Stimulated activated CD4-positive, alpha-beta T cell treated with anti-CD3 and anti-CD28 coated beads, Interleukin-1b, Interleukin-23, amount 100 ng/mL, for 24 hours (primary cell): ENCODE data around the gene POC1A.

Experiments
- DNase-seq, 4 experiments: peaks; one replicate each; pipeline ENCODE4 v3.0.0-alpha.2; 2020; ENCODE audit warnings: low read depth in 4 of 4, low spot score in 1 of 4

The POC1A gene

DNA sequence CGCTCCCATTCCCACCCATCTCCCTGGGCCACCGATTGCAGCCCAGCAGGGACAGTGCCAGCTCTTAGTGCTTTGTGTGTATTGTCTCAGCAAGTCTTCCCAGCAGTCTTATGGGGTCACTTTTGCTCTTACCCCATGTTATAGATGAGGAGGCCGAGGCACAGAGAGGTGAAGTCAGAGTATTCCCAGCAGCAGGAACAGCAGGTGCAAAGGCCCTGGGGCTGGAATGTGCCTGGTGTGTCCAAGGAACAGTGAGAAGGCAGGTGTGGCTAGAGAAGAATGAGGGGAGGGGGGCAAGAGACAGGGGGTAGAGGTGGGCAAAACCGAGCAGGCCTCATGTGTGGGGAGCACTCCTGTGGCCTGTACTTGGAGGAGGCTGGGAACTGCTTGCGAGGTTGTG lies 85.1 kb downstream of the POC1A start:
- no peak for DNase-seq

DNA sequence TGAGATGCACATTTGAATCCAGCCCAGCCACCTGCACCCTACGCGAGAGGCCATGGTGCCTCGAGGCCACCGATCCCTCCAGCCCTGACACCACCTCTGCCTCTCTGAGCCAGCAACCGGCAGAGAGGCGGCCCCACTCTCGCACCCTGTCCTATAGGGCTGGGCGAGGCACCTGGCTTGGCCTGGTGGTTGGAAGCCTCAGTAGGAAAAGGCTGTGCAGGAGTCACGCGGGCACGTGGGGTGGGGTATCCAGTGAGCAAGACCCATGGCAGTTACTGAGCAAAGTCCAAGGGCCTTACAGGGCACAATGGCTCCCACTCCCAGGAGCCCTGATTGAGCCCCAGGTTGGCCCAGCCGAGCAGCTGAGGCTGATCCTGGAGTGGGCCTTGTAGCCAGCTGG lies 85.5 kb downstream of the POC1A start:
- DNase-seq: no peak

DNA sequence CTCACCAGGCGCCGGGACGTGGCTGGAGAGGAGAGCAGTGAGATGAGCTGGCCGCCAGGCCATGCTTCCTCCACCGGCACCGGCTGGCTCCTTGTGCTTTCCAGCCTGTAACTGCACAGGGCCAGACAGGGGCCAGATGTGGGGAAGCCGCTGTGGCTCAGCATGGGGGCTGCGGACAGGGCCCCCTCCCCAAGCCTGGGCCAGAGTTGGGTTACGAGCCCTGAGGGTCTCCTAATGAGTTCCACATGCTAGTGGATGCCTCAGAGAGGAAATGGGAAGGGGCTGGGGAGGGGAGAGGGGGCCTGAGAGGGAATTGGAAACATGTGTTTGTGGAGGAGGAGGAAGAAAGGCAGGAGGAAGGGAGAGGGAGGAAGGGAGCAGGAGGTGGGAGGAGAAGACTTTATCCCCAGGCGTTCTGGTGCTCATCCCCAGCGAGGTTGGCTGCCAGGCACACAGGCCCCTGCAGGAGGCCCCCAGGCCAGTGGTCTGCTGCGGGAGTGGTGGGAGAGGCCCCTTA lies 86.1 kb downstream of the POC1A start:
- no peak for DNase-seq

DNA sequence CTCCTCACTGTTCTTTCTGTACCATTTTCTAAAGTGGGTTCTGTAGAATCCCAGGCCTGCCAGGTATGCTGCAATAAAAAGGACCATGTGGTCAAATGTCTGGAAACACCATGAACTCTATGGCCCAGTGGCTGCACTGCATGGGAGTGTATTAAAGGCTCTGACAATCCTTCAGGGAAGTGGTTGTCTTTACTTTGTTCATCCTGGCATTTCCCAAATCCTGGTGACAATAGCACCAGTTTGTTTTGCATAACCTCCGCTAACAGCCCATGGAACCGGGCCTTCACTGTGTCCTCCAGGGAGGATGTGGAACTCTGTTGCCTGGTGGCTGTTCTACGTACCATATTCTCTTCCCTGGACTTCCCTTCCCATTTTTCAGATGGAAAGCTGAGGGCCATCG lies 86.7 kb downstream of the POC1A start:
- no peak for DNase-seq

DNA sequence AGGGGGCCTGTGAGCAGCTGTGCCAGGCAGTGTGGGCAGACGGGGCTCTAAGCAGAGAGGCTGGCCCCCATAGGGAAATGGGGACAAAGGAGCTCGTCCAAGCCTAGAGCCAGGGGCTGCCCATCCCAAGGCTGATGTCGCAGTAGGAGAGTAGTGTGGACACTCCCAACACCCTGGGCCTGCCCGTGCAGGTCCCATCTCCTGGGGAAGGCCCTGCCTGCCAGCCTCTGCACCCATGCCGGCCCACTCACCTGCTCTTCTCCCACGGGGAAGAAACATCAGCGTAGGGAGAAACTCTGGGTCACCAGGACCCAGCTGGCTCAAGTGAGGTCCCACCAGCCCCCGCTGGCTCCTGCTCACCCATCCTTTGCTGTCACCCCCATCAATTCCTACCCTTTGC lies 87.2 kb downstream of the POC1A start:
- DNase-seq: no peak

DNA sequence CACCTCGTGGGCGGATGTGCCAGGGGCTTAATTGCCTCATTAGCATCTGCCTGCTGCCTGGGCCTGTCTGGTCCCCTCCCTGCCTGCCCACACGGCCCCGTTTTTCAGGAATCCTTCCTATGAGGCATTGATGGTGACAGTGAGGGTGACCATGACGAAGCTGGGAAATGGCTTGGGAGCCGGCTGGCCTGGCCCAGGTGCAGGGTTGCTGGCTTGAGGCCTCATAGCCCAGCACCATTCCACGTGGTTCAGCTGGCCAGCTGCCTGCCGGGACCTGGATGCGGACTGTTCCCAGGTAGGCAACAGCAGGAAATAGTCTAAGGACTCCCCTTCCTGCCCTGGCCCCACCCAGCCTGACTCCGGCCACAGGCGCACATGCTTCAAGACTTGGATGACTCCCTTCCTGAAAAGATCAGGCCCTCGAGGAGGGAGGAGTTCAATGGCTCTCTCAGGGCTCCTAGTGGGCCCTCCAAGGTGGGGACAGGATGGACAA lies 88.9 kb downstream of the POC1A start:
- no peak for DNase-seq

DNA sequence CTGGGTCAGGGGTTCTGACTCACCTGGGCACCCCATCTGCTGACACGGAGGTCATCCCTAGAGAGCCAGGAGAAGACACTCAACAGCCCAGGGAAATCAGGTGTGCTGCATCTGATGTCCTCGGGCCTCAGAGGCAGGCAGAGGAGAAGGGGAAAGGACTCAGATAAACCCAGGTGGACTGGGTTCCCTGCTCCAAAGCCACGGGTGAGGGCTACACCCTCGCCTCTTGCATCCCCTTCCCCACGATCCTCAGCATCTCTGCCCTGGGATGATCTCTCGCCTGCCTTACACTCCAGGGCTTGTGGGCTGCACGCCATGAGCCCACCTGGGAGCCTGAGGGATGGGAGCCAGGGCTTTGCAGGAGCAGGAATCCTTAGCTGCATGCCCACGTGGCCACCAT lies 89.7 kb downstream of the POC1A start:
- DNase-seq: no peak

DNA sequence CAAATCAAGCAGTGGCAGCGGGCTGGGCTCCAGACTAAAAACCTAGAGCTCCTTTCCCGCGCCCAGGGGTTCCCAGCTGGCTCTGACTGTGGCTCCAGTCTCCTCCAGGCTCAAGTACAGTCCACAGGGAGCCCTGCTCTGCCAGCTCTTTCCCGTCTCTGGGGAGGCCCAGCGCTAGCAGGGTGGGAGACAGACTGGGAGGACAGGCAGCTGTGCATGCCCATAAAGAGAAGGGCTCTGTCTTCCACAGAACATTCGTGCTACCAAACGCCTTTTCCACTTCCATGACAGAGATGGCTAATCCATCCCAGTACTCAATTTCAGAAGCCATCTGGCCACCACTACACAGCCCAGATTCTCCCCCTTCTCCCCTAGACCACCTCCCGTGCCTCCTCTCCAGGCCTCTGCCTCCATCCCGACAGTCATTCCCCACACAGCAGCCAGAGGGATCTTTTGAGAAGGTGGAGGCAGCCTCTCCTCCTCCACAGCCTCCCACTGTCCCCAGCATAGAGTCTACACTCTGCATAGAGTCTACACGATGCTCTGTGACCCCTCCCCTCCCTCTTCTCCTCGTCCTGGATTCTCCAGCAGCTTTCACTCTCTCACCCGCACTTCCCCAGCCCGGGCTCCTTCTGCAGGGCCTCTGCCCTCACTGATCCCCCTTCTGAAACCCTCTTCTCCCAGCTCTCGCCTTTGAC lies 91.0 kb downstream of the POC1A start:
- no peak for DNase-seq

DNA sequence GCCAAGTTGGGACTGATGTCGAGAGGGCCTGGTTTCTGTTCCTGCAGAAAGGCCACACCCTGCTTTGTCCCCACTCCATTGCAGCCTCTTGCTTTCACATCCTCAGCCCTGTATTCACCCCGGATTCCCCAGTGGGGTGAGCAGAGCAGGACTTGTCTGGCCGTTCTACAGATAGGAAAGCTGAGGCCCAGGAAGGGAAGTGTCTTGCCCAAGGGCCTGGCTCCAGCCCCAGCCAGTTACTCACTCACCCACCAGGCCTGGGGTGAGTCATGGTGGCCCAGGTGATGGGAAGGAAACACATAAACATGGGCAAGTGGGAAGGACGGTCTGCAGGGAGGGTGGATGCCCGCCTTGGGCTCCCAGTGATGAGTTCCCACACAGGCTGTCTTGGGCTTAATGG lies 91.7 kb downstream of the POC1A start:
- no peak for DNase-seq

DNA sequence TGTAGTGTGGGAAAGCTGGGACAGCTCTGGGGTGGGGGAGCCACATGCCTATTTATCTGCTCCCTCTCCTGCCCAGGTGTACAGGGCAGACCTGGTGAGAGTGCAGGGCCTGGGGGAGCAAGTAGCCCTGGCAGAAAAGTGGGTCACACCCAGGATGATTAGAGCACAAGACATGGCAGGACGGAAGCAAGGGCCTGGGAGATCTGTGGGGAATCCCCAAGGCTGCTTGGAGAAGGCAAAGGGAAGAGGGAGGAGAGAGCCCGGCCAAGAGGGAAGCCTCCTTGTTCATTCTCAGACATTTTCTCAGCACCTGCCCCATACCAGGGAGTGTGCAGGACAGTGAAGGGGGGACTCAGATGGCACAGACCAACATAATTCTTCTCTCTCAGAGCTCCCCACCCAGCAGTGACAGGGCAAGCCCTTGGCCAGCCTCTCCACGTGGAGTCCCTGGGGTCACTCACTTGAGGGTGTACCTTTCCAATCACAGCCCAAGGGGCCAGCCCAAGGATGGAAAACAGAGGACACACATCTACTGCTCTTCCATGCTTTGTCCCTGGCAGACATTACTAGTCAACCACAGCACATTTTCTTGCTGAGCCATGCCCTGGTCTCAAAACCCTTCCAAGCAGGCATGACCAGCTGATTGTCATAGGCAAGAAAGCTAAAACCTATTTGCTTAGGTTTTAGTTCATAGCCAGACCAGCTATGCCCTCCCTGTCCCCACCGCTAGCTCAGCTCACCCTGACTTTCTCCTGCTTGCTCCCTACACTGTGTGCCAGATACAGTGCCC lies 92.9 kb downstream of the POC1A start:
- no peak for DNase-seq

DNA sequence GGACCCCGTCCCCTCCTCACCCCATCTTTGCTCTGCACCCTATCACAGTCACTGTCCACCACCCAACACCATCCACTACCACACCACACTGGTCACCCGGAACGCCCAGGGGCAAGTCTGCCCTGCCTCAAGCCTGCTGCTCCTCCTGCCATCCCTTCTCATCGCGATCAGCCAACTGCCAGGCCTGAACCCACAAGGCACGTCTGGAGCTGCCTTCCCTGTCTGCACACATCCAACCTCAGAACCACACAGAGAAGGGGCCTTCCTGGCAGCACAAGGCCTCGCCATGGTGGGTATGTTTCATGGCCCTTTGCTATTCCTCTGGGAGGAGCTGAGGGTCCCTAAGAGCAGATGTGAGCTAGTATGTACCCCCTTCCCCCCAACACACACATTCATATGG lies 94.4 kb downstream of the POC1A start:
- no peak for DNase-seq

DNA sequence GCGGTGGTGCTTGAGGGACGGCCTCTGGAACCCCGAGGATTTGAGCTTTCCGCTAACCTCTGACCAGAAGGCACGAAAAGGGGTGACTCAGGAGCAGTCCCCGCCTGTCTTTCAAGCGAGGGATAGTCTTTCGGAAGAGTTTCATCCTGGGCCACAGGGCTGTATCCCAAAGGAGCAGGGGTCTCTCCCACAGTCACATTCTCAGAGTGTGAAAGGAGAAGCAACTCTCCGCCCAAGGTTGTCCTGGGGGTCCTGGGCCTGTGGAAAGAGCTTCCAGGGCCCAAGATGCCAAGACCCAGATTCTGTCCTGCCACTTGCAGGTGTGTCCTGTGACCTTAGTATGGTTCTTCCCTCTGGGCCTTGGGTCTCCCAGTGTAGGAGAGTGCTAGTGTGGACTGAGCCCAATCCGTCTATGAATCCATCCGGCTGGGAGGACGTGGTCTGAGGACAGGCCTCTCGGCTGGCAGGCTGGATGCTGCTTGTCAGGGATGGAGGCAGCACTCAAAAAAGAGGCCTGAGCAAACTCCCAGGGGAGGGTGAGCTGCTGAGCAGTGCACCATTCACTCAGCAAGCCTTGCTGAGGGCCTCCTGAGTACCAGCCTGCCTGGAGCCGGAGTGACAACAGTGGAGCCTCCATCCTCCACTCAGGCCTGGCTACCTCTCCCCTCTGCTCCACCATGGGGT lies 96.3 kb downstream of the POC1A start:
- no peak for DNase-seq

DNA sequence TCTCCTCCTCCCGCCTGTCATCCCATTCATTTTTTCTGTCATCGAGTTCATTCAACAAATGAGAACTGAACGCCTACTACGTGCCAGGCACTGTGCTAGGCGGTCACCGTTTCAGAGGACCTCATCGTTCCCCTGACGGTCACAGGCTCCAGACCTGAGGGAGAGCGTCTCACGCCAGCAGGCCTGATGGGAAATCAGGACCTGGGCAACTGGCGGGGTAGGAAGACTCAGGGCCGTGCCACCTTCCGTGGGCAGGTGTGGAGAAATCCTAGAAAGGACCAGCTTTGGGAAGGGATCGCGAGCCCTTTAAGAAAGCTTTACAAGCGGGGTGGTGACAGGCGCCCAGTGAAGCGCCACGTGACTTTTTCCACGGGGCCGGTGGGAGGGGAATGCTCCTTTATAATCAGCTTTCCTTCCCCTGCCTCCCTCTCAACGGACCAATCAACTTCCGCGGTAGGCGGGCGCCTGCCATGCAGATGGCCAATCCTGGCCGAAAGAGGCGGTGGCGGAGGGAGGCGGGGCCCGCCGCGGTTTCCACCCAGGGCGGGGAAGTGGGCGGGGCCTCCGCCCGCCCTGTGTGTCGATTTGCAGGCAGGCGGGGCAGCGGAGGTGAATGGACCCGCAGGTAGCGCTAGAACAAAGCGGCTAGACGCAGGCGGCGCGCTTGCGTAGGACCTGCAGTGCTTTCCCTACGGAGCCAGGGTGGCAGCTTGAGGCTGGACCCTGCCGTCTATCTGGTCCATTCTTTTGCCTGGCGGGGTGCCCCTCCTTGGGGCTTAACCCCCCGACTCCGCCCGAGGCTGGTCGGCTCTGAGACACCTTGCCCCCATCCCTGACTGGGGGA lies 97.0 kb downstream of the POC1A start:
- peak; percentile 95 to 99 (median 98) for DNase-seq

DNA sequence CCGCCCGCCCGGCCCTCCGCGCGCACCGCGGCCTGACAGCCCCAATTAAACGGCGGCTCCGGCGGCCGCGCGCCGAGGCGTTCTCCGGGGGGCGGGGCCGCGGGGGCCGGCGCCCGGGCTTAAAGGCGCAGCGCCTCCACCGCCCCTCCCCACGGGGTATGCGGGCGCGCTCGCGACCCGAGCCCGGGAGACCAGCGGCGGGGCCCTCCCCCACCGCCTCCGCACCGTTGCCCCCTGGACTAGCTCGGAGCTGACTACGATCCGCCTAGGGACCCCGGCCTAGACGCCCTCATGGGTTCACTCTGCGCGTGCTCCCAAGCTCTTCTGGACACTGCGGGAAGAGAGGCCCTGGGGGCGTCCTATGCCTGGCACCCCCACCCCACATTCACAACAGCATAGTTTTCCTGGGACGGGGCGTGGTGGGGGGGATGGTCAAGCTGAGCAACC lies 97.7 kb downstream of the POC1A start, which contains the start of gene DUSP7:
Gene DUSP7 (minus strand): TSS at position 51 of the 447 bp plus-strand sequence. CDS start 205 bp downstream, outside the sequence.
- DNase-seq: peak; percentile 40 to 71 (median 51)

DNA sequence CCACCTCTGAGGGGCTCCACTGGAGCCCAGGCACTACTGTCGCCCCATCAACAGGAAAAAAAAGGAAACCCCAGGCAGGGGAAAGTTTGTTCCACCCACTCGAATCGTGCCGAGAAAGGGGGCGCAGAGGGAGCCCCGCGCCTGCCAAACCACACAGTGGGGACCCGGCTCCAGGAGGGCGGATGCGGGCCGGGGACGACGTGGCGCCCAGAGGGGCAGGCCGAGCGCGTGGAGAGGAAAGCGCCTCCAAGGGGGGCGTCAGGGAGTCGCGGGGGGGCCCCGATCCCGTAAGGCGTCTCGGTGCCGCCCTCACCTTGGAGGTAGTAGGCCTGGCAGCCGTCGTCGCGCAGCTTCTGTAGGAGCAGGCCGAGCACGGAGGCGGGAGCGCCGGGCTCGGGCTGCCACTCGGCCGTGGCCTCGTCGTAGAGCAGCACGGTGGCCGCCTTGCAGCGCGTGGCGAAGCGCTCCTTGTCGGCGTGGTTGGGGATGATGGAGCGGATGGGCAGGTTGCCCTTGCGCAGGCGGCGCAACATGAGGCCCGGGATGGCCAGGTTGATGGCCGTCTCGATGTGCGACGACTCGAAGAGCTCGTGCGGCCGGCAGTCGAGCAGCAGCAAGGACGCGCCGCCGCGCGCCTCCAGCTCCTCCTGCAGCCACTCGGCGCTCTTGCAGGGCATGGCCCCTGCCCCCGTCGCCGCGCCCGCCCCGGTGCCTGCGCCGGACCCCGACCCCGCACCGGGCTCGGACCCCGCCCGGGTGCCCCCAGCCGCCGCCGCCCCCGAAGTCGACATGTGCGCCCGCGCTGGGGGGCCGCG lies 98.5 kb downstream of the POC1A start:
- peak in 1 of 4 experiments; percentile 24 for DNase-seq

DNA sequence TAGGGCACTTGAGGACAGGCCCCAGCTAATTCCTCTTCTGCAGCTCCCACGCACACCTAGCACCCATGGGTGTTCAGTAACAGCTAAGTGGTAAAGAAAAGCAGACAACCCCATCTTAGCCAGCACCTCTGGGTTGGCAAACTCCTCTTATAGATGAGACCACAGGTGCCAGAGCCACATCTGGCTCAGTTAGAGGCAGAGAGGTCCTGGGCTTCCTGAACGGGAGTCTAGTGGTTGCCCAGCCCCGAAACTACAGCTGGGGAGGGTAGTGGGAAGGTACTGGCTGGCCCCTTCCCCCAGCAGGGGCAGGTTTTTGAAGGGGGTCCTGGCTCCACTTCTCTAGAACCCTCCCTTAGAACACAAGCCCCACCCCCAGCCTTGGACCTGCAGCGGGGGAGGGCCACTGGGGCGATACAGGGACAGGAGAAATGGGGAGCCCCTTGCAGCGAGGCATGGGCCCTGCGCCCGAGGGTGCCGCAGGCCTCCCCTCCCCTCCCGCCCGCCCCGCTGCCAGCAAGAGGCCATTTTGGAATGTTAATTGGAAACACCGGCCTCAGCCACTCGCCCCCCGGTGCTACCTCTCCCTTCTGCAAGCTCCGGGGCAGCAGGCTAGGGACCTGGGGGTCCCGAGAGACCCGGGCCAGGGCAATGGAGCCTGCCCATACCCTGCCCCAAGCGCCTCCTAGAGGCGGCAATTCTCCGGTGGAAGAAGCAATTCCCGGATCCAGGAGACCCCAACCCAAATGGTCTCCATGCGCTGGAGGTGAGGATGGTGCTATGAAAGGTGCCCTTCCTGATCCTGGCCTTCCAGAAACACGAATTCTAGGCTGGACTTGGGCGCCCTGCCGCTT lies 99.3 kb downstream of the POC1A start:
- no peak for DNase-seq

DNA sequence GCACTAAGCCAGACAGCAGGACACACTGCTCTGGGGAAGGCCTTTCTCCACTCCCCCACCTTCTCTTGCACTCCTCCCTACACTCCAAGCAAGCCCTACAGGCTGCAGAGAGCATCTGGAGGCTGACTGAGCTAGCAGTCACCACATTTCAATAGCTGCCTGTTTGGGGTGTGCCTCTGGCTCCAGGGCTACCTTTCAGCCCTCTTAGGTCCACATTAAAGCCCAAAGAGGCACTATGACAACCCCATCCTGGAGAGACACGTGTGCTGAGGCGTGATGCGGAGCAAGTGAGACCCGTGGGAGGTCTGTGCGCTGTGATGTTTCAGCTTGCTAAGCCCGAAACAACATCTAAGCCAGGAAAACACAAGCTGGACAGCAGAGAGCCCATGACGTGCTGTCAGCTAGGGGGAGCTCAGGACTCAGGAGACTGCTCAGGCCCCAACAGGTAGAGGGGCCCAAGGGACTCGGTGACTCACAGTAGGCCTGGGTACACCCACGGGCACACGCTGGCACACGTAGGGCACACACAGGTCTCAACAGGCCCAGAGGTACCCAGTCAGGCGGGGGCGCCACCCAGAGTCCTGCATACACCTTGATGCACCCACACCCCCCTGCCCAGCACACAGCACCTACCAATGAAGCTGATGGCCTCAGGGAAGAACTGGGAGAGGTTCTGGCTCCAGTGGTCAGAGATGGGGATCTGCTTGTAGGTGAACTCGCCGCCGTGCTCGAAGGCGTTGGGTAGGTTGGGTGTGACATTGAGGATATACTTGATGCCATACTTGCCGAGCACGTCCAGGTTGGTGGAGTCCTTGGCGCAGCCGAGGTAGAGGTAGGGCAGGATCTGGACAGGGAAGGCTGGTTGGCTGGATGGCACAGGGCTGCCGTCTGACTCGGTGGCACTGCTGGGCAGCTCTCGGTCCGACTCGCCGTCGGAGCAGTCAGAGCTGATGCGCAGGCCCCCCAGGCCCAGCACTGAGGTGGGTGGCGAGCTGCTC lies 100.6 kb downstream of the POC1A start:
- peak in 2 of 4 experiments; percentile 22 to 38 for DNase-seq
